Heart left ventricle (tissue), 16 donors: Measurements from ENCODE around the gene ARHGEF33. TPM values are rescaled to one million over a fixed set of nuclear protein-coding genes. Genes with fewer than 3 reads are reported as not detected.

ENCODE experiments used
- ATAC-seq, 4 donors: fragments of 200-7000 bp; cut with Tn5 transposase; one replicate each; pipeline ENCODE4 v1.9.1; 2020 to 2022; ENCODE audit warnings: moderate library complexity in 4 of 4, mild to moderate bottlenecking in 3 of 4, moderate number of reproducible peaks in 1 of 4
- DNase-seq, 5 donors: peaks; one replicate each; pipeline ENCODE4 v3.0.0-alpha.2; 2020
- H3K27ac ChIP-seq, 12 donors: fragments of 200-600 bp; sonication (generic) in 4 of 12; one replicate each; pipeline versions ENCODE4 v1.5.0 to v1.8.0; 2016 to 2022; ENCODE audit warnings: mild to moderate bottlenecking in 2 of 12
- H3K27me3 ChIP-seq, 9 donors: fragments of 200-600 bp; sonication (generic) in 2 of 9; one replicate each; pipeline versions ENCODE4 v1.5.1 to v1.8.0; 2016 to 2022; ENCODE audit warnings: mild to moderate bottlenecking in 3 of 9
- H3K36me3 ChIP-seq, 9 donors: fragments of 200-600 bp; sonication (generic) in 2 of 9; one replicate each; pipeline versions ENCODE4 v1.5.0 to v1.8.0; 2018 to 2022; ENCODE audit warnings: mild to moderate bottlenecking in 2 of 9
- H3K4me1 ChIP-seq, 12 donors: fragments of 200-600 bp; sonication (generic) in 4 of 12; one replicate each; pipeline versions ENCODE4 v1.5.0 to v1.8.0; 2016 to 2022; ENCODE audit warnings: mild to moderate bottlenecking in 3 of 12
- H3K4me3 ChIP-seq, 12 donors: fragments of 200-600 bp; sonication (generic) in 4 of 12; one replicate each; pipeline versions ENCODE4 v1.5.0 to v1.8.0; 2017 to 2022; ENCODE audit warnings: mild to moderate bottlenecking in 9 of 12, moderate library complexity in 4 of 12
- H3K9me3 ChIP-seq, 12 donors: fragments of 200-600 bp; sonication (generic) in 4 of 12; one replicate each; pipeline versions ENCODE4 v1.5.0 to v1.8.0; 2016 to 2022; ENCODE audit warnings: mild to moderate bottlenecking in 1 of 12
- POLR2A ChIP-seq, 2 donors: fragments of 450-650 bp; IDR thresholded peaks; one replicate each; pipeline ENCODE4 v1.6.1; 2017; ENCODE audit warnings: antibody characterized with exemption in 2 of 2, mild to moderate bottlenecking in 2 of 2, moderate library complexity in 2 of 2
- WGBS, 4 donors: extraction: QIAGEN DNeasy Blood & Tissue Kit in 2 of 4; methylation state at CpG; one replicate each; pipeline versions ENCODE4 v1.1.5 to v1.1.7; 2013 to 2018; 5-methylcytosine and 5-hydroxymethylcytosine counted together
- intact Hi-C, 10 donors: fragments of 100-400 bp; cut with DNase I; formaldehyde crosslinking; loops; one replicate each; pipeline versions ENCODE4 v1.11.1 to v1.14.2; 2022
- polyA plus RNA-seq, 2 donors: library from polyadenylated mRNA; stranded (reverse); fragments of 200-250 nt; gene quantifications; one replicate each; pipeline ENCODE4 v1.2.3, GENCODE V29; 2013
- total RNA-seq, 9 donors: library from RNA; depleted of rRNA in 2 of 9; stranded (reverse); fragments of >200 nt in 2 of 9; fragmentation: NEBNext Ultra II Directional in 3 of 9; extraction: Animal tissue kit (Norgen Biotek cat#: 25700) in 3 of 9; gene quantifications; one replicate each; pipeline versions ENCODE4 v1.1.0 to v1.2.4, GENCODE V29; 2016 to 2023
- TF ChIP-seq, protein P1 (sequence below), 12 donors: fragments of 200-600 bp; sonication (generic) in 4 of 12; IDR thresholded peaks; one replicate each; pipeline versions ENCODE4 v1.5.0 to v1.8.0; 2018 to 2022; ENCODE audit warnings: antibody characterized with exemption in 12 of 12, mild to moderate bottlenecking in 5 of 12
- donor health status: ischemic (EF 13 %, LVEDD 7.1; RV severe dilation, severe dysfunction).
- donor health status: healthy with polysubstance abuse.
- donor health status: DM: no; HTN: yes; CAD: no.
- donor health status: DM: no; HTN: no; CAD: no.
- donor health status: ischemic (EF 25% LVEDD 6.9; RV normal size, moderate dysfunction).
- donor health status: ischemic (EF 25% LVEDD 5.7; RV mildly dilated, moderate dysfunction).
- donor health status: healthy.
- donor health status: DM: yes; HTN: yes; CAD: no.
- donor health status: ischemic (EF 35%, LVEDD 5.7; RV mildly dilated, moderate dysfunction).
- donor health status: nonischemic (EF 11% LVEDD 7.7; RV severe dilation, severe dysfunction).
- donor health status: DM: yes; HTN: yes; CAD: no.
- donor health status: PGD.
- donor health status: ischemic (EF 29% LVEDD 5.4; RV normal size, mild dysfunction).
- donor health status: nonischemic (EF 23%, LVEDD 6.1; RV moderate dilation, normal function).

ARHGEF33 gene
- total and polyA plus RNA-seq, 11 donors, result 0.18 to 2.5 (median 0.31) TPM; not detected in 1

DNA sequence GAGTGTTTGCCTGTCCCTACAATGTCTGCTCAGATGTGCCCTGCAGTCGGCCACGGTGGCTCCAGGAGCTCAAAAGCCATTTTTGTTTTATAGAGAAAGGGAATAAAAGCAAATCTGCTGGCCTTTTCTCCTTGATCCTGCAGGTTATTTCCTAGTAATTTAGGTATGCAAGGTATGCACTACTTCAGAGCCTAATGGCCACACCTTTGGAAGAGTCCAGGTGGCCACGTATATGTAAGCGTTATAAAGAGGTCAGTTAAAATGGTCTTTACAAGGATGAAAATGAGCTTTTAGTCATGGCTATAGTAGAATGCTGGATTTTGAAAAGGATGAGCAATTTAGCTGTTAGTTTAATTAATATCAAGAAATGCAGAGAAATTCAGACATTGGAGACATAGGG, 81.7 kb downstream of the ARHGEF33 start:
- DNase-seq (no peak), ATAC-seq (no peak)
- TF ChIP-seq, protein P1, sequence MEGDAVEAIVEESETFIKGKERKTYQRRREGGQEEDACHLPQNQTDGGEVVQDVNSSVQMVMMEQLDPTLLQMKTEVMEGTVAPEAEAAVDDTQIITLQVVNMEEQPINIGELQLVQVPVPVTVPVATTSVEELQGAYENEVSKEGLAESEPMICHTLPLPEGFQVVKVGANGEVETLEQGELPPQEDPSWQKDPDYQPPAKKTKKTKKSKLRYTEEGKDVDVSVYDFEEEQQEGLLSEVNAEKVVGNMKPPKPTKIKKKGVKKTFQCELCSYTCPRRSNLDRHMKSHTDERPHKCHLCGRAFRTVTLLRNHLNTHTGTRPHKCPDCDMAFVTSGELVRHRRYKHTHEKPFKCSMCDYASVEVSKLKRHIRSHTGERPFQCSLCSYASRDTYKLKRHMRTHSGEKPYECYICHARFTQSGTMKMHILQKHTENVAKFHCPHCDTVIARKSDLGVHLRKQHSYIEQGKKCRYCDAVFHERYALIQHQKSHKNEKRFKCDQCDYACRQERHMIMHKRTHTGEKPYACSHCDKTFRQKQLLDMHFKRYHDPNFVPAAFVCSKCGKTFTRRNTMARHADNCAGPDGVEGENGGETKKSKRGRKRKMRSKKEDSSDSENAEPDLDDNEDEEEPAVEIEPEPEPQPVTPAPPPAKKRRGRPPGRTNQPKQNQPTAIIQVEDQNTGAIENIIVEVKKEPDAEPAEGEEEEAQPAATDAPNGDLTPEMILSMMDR (IDR thresholded peaks at IDR 0.05), result no peak
- no peak for TF ChIP-seq POLR2A (IDR thresholded peaks at IDR 0.05)
- H3K27me3 ChIP-seq, result no peaks in the 10 kb centered on the region
- peaks cover 0 to 4% (median 0%) of the 10 kb centered on the region in 9 donors for H3K36me3 ChIP-seq
- 90 to 97% (median 93%) methylated on average over 4 of the region's 4 CpGs for WGBS, 4 donors
- H3K27ac ChIP-seq, result no peak overlapping the region
- intact Hi-C loops, result no loop called here
- no peaks in the 10 kb centered on the region for H3K4me1 ChIP-seq
- H3K4me3 ChIP-seq, result no peak overlapping the region
- no peaks in the 10 kb centered on the region for H3K9me3 ChIP-seq

DNA sequence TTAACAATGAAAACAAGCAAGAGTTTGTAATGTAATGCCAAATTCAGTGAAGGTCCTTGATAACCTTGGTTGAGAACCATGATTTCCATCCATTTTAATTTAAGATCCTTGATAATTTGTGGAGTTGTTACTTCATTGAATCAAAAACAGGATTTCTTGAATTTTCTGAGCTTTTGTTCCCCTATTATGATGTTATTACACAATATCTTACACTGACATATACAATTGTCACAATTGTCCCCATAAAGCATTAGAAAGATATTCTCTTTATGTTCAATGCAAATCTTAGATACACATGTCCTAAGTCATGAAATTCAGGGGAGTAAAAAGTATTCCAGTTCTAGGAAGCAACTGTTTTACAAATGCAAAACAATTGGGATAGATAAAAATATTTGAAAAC, 83.6 kb downstream of the ARHGEF33 start:
- Histone ChIP-seq H3K27ac (no peak overlapping the region), H3K9me3 (no peaks in the 10 kb centered on the region), H3K4me1 (peaks cover 0 to 1% (median 0%) of the 10 kb centered on the region in 12 donors), H3K27me3 (no peaks in the 10 kb centered on the region), H3K4me3 (no peak overlapping the region), H3K36me3 (peaks cover 0 to 4% (median 0%) of the 10 kb centered on the region in 9 donors)
- ATAC-seq, result no peak
- DNase-seq, result no peak
- intact Hi-C loops, result no loop called here
- TF ChIP-seq, protein P1 (IDR thresholded peaks at IDR 0.05), result no peak
- TF ChIP-seq POLR2A (IDR thresholded peaks at IDR 0.05), result no peak

DNA sequence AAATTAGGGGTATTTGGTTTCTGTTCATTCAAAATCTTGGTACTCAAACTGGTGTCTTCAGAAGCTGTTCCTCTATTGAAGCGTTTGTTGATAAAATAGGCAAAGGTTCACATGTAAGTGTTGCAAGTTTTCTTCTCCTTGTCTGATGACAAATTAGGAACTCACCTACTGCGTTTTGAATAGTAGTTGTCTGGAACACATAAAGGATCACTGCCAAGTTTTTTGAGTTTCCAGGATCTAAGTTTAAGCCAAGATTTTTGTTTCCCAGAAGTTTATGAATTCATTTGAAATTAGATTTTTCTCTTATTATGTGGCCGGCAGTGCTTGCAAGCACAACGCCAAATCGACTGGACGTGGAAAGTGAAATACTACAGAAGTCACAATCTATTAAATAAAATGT, 85.4 kb downstream of the ARHGEF33 start:
- intact Hi-C loops, result no loop called here
- Histone ChIP-seq H3K36me3 (peaks cover 0 to 4% (median 0%) of the 10 kb centered on the region in 9 donors), H3K4me3 (no peak overlapping the region), H3K27me3 (no peaks in the 10 kb centered on the region), H3K9me3 (no peaks in the 10 kb centered on the region), H3K27ac (no peak overlapping the region), H3K4me1 (peaks cover 0 to 11% (median 0%) of the 10 kb centered on the region in 12 donors)
- TF ChIP-seq POLR2A (IDR thresholded peaks at IDR 0.05), result no peak
- TF ChIP-seq, protein P1 (IDR thresholded peaks at IDR 0.05), result no peak
- DNase-seq (no peak), ATAC-seq (no peak)
- WGBS, 4 donors, result 77 to 88% (median 79%) methylated on average over 6 of the region's 6 CpGs

DNA sequence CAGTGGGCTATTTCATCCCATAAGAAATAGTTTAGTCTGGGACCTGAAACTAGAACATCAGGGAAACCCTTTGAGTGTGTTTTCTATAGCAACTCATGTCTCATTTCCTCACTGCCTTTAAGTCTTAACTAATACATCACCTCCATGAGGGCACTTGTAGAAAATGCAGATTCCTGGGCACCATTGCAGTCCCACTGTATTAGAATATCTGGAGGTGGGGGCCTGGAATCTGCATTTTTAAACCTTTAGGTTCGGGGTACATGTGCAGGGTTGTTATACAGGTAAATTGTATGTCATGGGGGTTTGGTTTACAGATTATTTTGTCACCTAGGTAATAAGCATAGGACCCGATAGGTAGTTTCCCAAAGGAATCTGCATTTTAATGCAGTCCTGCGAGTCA, 87.4 kb downstream of the ARHGEF33 start:
- Histone ChIP-seq H3K27ac (no peak overlapping the region), H3K9me3 (no peaks in the 10 kb centered on the region), H3K36me3 (peaks cover 0 to 4% (median 0%) of the 10 kb centered on the region in 9 donors), H3K4me3 (no peak overlapping the region), H3K4me1 (peaks cover 0 to 11% (median 0%) of the 10 kb centered on the region in 12 donors), H3K27me3 (no peaks in the 10 kb centered on the region)
- TF ChIP-seq POLR2A (IDR thresholded peaks at IDR 0.05), result no peak
- TF ChIP-seq, protein P1 (IDR thresholded peaks at IDR 0.05), result no peak
- DNase-seq, result no peak
- ATAC-seq, result no peak
- intact Hi-C loops, result no loop called here
- WGBS, 4 donors, result 78 to 99% (median 95%) methylated on average over 3 of the region's 3 CpGs
